AG20443 (cell line): Measurements from ENCODE around the gene KDM7A.

Experiments used
- DNase-seq: peaks from one replicate; pipeline ENCODE4 v3.0.0; 2012; ENCODE audit warnings: low spot score, mixed read lengths

KDM7A gene

DNA sequence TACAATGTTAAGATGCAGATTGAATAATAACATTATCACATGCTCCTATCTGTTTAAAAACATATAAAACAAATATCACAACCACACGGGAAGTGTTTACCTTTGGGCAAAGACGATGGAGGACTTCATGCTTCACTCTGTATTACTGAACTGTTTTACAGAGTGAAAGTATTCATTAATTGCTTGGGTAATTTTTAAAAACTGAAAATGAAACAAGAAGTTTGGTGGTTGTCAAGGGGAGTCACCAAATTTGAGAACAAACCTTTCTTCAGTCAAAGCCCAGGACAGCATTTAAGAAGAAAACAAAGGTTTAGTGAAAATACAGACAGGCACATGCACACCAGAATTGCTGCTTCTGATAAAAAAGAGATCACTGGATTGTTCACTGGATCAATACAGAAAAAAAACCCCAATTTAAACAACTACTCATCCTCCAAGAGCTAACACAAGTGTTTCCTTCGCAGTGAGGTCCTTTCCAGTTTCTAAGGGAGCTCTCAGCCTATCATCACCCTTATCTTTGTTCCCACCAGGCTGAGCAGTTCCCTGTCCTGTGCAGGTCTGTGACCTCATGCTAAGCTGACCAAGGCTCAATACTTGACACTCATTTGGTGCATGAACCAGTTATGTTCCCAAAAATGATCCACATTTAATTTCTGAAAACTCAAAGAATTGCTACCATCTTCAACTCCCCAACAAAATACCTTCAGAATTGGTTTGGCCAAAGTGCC is 122.8 kb downstream of the KDM7A start:
- DNase-seq, result no peak

DNA sequence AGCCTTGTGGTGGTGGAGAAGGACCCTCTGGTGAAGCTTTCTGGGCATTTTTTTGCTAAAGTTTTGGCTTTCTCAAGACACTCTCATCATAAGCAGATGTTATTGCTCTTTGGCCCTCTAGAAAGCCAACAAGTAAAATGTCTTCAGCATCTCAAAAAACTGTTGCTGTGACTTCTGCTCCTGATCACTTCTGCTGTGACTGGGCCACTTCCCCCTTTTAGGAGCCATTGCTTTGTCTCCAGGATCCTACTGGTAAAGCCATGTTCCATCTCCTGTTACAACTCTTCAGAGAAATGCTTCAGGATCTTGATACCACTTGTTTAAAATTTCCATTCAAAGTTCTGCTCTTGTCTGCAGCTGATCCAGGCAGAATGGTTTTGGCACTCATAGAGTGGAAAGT is 125.0 kb downstream of the KDM7A start:
- DNase-seq, result no peak

DNA sequence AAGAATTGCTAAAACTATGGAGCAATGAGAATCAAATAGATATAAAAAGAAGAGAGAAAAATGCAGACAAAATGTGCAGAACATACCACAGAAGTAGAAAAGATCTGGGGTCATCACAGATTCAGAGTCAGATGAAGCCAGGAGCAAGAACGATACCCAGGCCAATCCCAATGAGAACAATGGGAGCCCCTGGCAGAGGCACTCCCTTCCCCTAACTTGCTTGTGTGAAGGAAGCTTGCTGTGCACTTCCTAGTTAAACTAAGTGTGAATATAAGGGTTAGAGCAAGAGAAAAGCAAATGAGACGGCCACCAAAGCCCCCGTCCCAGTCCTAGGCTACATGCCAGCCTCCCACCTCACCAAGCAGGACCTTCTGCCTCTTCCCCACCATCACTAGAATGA is 126.7 kb downstream of the KDM7A start:
- DNase-seq, result no peak

DNA sequence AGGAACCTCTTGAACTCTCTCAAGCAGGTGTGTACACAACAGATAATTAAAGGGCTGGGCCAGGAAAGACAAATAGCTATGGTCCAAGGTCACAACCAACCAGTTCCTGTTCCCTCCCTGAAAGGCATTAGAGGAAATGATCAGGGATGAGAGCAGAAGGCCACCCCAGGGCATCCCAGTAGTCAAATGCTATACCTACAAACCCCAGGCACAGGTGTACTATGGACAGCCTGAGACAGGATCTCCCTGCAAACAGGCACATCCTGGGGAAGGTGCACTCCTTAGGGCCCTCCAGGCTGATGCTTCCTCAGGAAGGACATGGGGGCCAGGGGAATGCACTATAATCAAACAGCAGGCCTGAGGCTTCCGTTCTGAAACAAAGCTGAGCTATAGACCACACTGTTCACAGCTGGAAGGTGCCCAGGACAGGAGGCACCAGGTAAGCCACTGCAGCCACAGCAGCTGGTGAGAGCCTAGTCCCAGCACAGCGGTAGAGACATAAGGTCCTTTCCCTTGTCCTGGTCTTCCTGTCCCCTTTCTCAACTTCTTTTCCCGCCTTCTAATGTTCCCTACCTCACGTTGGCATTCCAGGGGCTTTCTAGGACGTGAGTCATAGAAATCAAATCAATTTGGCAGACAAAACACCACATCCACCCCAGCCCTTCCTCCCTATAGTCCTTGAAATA is 127.3 kb downstream of the KDM7A start:
- no peak for DNase-seq

DNA sequence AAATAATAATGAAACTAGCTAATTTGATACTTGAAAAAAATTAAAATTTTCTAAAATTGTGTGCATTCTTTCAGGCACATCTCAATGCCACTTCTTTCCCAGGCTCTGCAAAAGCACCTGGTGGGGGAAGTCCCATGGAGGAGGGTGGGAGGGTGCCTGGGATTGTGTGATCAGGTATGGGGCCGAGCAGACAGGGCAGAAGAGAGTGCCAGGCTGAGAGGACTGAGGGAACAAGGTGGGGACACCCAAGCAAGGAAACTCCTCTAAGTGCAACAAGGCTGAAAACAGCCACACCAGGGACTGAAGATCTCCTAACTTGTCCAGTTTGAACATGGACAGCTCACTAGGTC is 127.8 kb downstream of the KDM7A start:
- DNase-seq, result no peak

DNA sequence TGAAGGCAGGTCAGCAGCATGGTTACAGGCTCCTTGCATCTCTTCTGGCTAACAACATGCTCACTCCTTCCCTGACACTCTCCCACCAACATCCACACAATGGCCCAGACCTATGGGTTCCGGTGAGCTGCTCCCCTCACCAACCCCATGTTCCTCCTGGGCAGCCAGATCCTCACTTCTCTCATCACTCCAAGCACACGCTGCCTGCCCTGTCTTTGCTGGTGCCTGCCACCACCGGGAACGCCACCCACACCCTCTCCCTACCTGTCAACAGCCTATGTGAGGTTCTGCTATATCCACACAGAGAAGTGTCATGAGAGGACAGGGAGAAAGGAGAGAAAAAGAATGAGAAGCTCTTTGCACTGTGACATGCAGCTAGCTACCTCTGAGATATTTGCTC is 128.6 kb downstream of the KDM7A start:
- DNase-seq, result no peak

DNA sequence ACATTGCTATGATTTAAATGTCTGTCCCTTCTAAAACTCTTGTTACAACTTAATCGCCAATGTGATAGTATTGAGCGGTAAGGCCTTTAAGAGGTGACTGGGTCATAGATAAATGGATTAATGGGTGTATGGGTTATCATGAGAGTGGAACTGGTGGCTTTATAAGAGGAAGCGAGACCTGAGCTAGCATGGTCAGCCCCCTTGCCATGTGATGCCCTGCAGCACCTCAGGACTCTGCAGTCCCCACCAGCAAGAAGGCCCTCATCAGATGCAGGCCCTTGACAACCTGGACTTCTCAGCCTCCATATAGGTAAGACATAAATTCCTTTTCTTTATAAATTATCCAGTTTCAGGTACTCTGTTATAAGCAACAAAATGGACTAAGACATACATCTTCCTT is 129.6 kb downstream of the KDM7A start:
- DNase-seq, result no peak

DNA sequence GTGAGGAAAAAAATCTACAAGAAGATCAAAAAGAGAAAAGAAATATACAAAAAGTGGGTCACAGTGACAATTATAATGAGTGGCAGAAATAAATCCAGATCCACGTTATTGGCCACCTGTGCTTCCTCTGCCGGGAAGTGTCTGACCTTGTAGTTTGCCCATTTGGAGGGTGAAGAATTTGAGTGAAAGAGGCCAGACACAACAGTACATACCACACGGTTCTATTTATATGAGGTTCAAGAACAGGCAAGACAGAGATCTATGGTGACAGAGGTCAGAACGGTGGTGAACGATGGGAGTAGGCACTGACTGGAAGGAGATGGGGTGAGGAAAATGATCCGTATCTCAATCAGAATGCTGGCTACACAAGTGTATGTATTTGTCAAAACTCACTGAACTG is 131.1 kb downstream of the KDM7A start:
- DNase-seq, result no peak

DNA sequence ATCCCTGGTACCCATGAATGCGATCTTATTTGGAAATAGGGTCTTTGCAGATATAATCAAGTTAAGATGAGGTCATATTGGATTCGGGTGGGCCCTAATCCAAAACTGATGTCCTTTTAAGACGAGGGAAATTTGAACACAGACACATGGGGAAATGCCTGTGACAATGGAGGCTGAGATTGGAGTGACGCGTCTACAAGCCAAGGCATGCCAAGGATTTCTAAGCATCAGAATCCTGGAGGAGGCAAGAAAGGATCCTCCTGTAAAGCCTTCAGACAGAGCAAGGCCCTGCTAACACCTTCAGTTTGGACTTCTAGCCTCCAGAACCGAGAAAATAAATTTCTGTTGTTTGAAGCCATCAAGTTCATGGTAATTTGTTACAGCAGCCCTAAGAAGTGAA is 132.5 kb downstream of the KDM7A start:
- no peak for DNase-seq

DNA sequence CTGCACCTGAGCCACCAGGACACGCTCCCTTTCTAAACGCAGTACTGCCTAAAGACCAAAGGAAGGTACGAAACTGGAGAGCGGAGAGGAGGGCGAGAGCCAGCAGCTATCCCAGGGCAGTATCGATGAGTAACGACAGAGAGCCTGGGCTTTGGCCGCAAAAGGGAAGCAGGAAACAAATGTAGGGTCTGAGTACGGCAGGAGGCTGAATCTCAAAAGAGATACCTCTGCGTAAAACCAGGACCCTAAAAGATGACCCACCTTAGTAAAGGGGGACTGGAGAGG is 134.5 kb downstream of the KDM7A start:
- DNase-seq, result no peak

DNA sequence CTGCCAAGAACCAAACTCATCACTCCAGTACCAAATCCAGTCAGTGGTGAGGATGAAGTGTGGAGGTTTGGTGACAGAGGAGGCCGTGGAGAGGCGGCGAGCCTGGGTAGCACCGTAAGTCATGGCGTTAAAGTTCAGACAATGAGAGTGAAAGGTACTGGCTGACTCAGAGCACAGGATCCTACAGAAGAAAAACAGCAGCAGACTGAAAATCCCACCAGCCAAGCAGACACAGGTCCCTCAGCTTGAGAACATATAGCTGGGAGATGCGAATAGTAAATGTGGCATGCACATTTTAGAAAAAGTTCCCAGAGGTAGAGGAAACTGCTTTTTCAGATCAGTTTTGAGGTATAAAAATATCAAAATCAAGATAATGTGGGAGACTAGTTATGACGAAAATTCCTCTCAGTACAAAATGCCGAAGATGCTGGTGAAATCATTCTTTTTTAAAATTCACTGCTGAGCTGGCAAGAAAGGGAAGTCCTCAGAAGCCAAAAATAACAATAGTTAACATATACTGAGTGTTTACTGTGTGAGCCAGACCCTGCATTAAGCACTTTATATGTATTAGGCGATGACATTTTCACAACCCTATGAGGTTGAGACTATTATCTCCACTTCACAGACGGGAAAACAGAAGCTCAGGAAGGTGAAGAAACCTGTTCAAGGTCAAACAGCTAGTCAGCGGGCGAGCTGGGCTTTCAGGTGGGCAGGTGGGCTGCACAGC is 135.0 kb downstream of the KDM7A start:
- DNase-seq, result no peak

DNA sequence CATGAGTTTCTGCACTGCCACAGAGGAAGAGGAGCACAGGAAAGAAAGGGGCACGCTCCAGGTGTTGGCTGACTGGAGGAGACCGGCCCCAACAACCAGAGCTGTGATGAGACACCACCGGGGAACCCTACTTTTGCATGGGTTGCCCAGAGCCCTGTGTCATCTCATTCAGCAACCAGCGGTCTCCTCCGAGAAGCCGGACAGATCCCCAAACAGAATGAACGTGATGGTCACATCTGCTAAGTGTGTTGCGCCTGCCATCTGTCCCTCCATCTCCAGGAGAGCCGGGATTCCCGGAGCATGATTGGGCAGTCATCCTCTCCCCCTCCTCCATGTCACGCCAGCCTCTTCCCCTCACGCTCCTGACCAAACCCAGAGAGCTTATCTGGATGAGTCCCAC is 136.9 kb downstream of the KDM7A start:
- no peak for DNase-seq

DNA sequence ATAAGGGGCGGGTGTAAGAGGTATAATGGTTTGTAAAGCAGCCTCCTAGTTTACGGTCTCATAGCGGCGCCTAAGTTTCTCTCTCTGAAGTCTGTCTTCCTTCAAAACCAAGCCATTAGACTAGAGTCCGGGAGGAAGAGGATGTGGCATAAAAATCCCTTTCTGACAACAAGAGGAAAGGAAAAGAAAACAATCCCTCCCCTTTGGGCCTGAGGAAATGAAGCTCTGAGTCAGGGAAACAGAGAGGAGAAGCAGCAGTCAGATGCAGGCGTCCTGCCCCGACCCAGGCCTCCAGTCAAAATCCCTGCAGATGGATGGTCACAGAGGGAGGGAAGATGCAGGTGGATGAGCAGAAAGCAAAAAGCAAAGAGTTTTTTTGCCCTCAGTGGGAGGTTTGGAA is 137.7 kb downstream of the KDM7A start:
- no peak for DNase-seq

DNA sequence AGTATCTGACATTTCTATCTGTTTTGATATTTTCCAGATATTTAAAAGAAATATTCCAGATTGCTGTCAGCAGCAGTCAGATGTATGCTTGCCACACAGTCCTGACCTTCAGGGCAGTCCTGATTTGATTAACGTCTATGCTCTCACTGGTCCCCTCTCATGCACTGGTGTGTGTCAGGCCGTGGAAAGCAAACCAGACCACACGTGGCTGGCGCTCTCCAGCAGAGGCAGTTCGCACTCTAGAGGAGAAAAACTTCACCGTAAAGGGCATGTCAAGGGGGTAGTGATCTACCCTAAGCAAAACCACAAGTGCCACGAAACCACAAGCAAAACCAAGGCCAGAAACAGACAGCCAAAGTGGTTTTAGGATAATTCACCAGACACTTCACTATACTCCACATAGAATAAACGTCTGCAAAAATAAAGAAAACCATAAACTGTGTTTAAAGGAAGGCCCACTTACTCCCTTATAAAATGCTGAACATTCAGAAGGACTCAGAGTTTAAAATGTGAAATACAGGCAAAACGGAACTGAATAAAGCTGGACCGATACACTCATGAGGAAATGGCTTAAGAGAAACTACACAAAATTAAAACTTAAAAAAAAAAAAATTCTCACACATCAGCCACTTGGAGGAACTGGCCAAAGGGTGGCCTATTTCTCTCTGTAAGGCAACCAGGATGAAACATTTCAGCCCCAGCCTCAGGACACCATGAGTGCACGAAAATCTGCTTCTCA is 140.4 kb downstream of the KDM7A start:
- DNase-seq, result no peak

DNA sequence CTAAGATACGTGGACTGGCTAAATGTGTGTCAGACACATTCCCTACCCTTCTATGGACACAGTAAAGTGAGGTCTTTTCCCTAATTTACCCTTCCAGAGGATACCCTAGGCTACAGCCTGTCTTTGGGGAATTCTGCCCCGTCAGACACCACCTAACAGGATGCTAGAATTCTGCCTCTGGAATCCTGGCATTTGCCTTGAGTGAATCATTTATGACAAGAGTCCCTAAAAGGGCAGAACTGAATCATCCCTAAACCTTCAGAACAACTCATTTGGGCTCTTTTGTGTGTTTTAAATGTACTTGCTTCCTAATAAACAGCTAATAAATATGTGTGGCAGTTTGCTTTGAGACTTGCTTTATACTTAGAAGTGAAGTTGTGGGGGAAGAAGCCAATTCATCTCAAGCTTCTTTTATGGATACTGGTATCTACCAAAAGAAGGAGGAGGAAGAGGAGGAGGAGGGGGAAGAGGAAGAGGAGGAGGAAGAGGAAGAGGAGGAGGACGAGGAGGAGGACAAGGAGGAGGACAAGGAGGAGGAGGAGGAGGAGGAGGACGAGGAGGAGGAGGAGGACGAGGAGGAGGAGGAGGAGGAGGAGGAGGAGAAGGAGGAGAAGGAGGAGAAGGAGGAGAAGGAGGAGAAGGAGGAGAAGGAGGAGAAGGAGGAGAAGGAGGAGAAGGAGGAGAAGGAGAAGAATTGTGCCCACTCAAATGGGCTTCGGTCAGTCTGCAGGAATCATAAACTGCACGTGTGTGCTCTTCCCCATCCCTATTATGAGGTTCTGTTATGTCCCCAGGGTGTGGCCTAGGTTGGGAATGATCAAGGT is 141.2 kb downstream of the KDM7A start:
- peak; percentile 74 for DNase-seq
